ENCODE measurements around the gene DCC.
A peak's percentile ranks its signal among the peaks of the same experiment; 100 is the strongest.

DCC gene

DNA sequence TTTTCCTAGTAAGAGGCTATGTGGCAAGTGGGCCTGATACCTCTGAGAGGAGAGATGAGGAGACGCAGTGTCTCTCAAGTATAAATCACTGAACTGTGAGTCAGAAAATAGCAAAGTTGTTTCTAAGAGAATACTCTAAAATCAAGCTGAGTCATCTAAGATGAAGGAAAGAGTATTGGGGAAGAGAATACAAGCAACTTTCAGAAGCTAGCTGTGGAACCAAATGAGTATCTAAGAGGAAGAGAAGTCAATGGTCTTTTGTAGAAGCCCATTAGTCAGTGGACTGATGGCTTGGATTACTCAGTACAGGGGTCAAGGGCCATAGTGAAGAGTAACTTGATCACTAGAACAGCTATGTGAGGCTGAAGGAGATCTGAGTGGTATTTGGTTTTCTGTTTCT is 2.7 kb upstream of the DCC start:
- H3K36me3 ChIP-seq (ENCODE audit: control insufficient read depth, insufficient read depth, low read length, severe bottlenecking), result no peaks in the 10 kb centered on the region
- DNase-seq (ENCODE audit: low read depth), result peak; percentile 25
- no peaks in the 10 kb centered on the region for H3K9me3 ChIP-seq (ENCODE audit: control insufficient read depth, low read length)
- H3K4me1 ChIP-seq (ENCODE audit: control insufficient read depth, insufficient read depth, low read length), result peaks cover 4% of the 10 kb centered on the region
- no peak overlapping the region for H3K4me3 ChIP-seq (ENCODE audit: low read length)
- no peak overlapping the region for H3K9ac ChIP-seq (ENCODE audit: low read length)
- H3K27me3 ChIP-seq (replicated peaks; ENCODE audit: control insufficient read depth, insufficient read depth, low read length), result peaks cover 32% of the 10 kb centered on the region

DNA sequence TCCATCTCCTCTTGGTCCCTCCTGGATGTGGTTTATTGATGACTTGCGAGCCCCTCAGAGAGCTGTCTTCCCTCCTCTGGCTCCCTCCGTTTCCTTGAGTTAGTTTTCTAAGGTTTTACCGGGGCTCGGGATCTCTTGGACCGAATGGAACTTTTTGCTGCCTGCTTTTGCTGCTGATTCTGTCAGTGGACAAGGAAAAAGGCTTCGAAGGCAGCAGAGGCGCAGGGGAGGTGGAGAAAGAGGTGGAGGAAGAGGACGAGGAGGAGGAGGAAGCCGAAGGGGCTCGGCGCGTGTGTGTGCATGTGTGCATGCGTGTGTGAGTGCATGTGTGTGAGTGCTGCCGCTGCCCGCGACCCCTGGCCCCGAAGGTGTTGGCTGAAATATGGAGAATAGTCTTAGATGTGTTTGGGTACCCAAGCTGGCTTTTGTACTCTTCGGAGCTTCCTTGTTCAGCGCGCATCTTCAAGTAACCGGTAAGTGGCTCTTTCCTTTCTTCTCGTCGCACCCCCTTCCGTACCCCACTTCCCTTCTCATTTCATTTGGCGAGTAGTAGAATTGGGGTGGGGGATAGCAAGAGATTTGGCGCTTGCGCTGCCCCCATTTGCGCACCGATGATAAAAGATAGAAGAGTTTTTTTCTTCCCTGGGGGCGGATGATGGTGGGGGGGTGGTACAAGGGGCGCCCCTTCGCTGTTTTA is 557 bp downstream of the DCC start:
- no peaks in the 10 kb centered on the region for H3K36me3 ChIP-seq (ENCODE audit: control insufficient read depth, insufficient read depth, low read length, severe bottlenecking)
- H3K9ac ChIP-seq (ENCODE audit: low read length), result no peak overlapping the region
- peaks cover 59% of the 10 kb centered on the region for H3K27me3 ChIP-seq (replicated peaks; ENCODE audit: control insufficient read depth, insufficient read depth, low read length)
- H3K4me1 ChIP-seq (ENCODE audit: control insufficient read depth, insufficient read depth, low read length), result peaks cover 4% of the 10 kb centered on the region
- H3K9me3 ChIP-seq (ENCODE audit: control insufficient read depth, low read length), result no peaks in the 10 kb centered on the region
- H3K4me3 ChIP-seq (ENCODE audit: low read length), result no peak overlapping the region
- peak; percentile 33 for DNase-seq (ENCODE audit: low read depth)

DNA sequence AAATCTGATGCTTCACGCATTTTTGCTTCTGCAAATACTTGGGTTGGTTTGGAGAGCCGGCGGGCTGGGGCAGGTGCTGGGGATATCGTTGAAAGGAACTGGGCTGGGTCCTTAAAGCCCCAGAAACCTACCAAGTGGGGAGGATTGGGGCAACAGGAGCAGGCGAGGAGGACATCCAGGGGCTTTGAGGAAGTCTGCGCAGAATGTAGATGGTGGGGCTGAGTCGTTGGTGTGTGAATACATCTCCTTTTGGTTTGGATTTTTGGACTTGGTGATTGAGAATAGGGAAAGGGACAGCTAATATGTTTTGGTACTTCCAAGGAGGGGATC is 1.1 kb downstream of the DCC start:
- H3K4me3 ChIP-seq (ENCODE audit: low read length), result no peak overlapping the region
- no peaks in the 10 kb centered on the region for H3K36me3 ChIP-seq (ENCODE audit: control insufficient read depth, insufficient read depth, low read length, severe bottlenecking)
- H3K9ac ChIP-seq (ENCODE audit: low read length), result no peak overlapping the region
- peak; percentile 4 for DNase-seq (ENCODE audit: low read depth)
- H3K4me1 ChIP-seq (ENCODE audit: control insufficient read depth, insufficient read depth, low read length), result peaks cover 4% of the 10 kb centered on the region
- peaks cover 59% of the 10 kb centered on the region for H3K27me3 ChIP-seq (replicated peaks; ENCODE audit: control insufficient read depth, insufficient read depth, low read length)
- no peaks in the 10 kb centered on the region for H3K9me3 ChIP-seq (ENCODE audit: control insufficient read depth, low read length)

DNA sequence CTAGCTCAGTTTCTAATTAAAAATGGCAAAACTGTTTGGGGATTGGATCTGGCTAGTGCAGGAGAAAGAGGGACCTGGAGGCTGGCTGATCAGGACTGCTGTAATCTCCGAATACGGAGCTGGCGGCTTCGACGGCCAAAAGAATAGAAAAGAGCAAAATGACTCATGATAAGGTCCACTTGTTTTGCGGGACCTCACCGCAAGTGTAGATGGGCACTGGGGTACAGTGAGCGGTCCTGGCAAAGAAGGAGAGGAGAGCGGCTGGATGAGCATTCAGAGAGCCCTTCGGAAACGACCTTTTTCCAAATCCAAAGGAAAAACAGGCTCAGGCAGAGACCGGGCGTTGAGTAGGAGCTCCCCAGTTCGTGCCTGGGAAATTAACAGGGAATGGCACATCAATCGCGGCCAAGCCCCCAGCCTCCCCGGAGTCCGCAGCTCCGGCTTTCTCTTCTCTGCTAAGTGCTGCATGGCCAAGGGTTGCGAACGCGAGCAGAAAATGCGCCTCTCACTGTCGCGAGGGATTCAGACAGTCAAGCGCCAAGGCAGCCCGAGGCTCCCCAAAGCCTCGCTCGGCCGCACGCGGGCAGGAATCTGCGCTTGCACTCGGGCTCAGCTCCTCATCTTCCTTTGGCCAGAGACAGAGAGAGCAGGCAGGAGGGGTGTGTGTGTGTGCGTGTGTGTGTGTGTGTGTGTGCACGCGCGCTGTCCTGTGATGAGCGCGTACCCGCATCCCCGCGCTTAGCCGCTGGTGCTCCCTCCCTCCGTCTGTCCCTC is 1.8 kb downstream of the DCC start:
- no peak overlapping the region for H3K4me3 ChIP-seq (ENCODE audit: low read length)
- no peaks in the 10 kb centered on the region for H3K9me3 ChIP-seq (ENCODE audit: control insufficient read depth, low read length)
- DNase-seq (ENCODE audit: low read depth), result peak; percentile 62
- no peaks in the 10 kb centered on the region for H3K36me3 ChIP-seq (ENCODE audit: control insufficient read depth, insufficient read depth, low read length, severe bottlenecking)
- H3K27me3 ChIP-seq (replicated peaks; ENCODE audit: control insufficient read depth, insufficient read depth, low read length), result peaks cover 59% of the 10 kb centered on the region
- H3K9ac ChIP-seq (ENCODE audit: low read length), result no peak overlapping the region
- peaks cover 4% of the 10 kb centered on the region for H3K4me1 ChIP-seq (ENCODE audit: control insufficient read depth, insufficient read depth, low read length)

DNA sequence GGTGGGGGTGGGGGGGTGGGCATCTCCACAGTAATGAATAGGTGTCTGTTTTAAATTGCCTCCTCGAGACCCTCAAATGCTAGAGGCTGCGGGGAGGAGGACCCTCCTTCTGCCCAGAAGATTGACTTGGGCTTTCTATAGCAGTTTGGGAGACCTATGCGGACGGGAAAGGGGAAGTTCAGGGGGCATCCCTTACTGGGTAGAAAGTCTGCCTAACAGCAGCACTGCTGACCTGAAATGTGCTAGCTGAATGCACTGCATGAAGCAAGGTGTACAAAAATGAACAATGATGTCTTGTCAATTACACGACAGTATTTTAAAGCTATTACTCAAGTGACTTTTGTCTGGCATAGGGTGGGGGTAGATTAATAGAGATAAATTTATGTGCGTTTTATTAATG is 2.5 kb downstream of the DCC start:
- Histone ChIP-seq H3K4me3 (ENCODE audit: low read length) (no peak overlapping the region), H3K36me3 (ENCODE audit: control insufficient read depth, insufficient read depth, low read length, severe bottlenecking) (no peaks in the 10 kb centered on the region), H3K27me3 (replicated peaks; ENCODE audit: control insufficient read depth, insufficient read depth, low read length) (peaks cover 59% of the 10 kb centered on the region), H3K4me1 (ENCODE audit: control insufficient read depth, insufficient read depth, low read length) (peaks cover 4% of the 10 kb centered on the region), H3K9me3 (ENCODE audit: control insufficient read depth, low read length) (no peaks in the 10 kb centered on the region), H3K9ac (ENCODE audit: low read length) (no peak overlapping the region)
- no peak for DNase-seq (ENCODE audit: low read depth)

DNA sequence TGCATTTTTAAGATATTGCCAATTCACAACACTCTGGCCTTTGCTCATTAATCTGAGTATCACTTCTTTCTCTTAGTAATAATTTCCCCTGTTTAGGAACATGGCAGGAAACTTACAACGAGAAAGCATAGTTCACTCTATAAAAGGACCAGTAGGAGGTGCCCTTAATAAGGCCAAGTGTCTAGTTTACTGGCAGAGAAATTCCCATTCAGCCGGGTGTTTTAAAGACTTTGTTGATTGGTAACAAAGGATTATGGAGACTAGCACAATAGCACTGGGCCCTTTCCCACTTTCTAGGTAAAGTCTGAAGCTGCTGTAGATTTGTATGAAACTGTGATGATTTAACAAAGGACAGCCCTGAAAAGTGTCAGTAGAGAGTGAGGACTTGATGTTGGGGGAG is 3.1 kb downstream of the DCC start:
- no peaks in the 10 kb centered on the region for H3K36me3 ChIP-seq (ENCODE audit: control insufficient read depth, insufficient read depth, low read length, severe bottlenecking)
- H3K9ac ChIP-seq (ENCODE audit: low read length), result no peak overlapping the region
- H3K4me1 ChIP-seq (ENCODE audit: control insufficient read depth, insufficient read depth, low read length), result peaks cover 4% of the 10 kb centered on the region
- H3K9me3 ChIP-seq (ENCODE audit: control insufficient read depth, low read length), result no peaks in the 10 kb centered on the region
- H3K4me3 ChIP-seq (ENCODE audit: low read length), result no peak overlapping the region
- DNase-seq (ENCODE audit: low read depth), result peak; percentile 8
- peaks cover 59% of the 10 kb centered on the region for H3K27me3 ChIP-seq (replicated peaks; ENCODE audit: control insufficient read depth, insufficient read depth, low read length)

DNA sequence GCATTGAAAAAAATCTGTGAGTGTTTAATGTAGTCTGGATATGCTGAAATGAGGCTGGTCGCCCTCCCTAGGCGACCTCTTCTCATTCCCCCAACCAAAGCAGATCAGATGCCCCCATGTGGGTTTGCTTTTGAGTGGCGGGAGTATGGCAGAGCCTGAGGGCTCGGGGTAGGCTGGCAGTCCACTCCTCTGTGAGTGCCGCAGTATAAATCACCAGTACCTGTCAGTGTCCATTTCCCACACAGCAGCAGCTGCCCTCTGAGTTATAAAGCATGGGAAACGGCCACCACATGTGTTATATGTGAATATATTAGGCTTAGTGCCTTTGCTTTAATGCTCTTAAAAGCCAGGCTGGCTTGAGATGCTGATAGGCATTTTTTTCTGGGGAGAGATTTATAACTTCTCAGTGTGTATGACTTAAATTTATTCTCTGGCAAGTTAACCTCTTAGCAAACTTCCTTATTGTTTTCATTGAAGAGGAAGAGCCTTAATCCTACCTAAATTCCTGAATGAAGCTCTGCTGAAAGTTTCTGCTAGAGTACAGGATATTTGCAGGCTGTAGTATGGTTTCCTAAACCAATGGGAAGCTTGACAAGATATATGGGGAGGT is 3.8 kb downstream of the DCC start:
- H3K36me3 ChIP-seq (ENCODE audit: control insufficient read depth, insufficient read depth, low read length, severe bottlenecking), result no peaks in the 10 kb centered on the region
- peaks cover 54% of the 10 kb centered on the region for H3K27me3 ChIP-seq (replicated peaks; ENCODE audit: control insufficient read depth, insufficient read depth, low read length)
- no peak overlapping the region for H3K9ac ChIP-seq (ENCODE audit: low read length)
- peaks cover 4% of the 10 kb centered on the region for H3K4me1 ChIP-seq (ENCODE audit: control insufficient read depth, insufficient read depth, low read length)
- no peak for DNase-seq (ENCODE audit: low read depth)
- H3K4me3 ChIP-seq (ENCODE audit: low read length), result no peak overlapping the region
- no peaks in the 10 kb centered on the region for H3K9me3 ChIP-seq (ENCODE audit: control insufficient read depth, low read length)

DNA sequence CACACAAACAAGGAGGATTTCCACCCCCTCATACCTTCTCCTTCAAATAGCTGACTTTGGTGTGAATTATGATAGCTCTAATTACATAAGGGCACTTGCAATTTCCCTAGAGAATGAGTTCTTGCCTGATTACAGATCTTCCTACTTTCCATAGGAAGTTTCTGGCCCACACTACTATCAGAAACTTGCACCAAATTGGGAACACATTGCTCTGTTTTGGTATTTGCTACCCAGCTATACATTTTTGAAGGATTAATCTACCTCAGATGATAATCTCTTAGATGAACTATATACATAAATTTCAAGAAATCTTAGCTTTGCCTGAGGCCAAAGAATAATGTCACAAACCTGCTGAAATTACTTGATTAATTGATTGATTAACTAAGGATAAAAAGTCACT is 4.9 kb downstream of the DCC start:
- Histone ChIP-seq H3K4me3 (ENCODE audit: low read length) (no peak overlapping the region), H3K9me3 (ENCODE audit: control insufficient read depth, low read length) (no peaks in the 10 kb centered on the region), H3K27me3 (replicated peaks; ENCODE audit: control insufficient read depth, insufficient read depth, low read length) (peaks cover 46% of the 10 kb centered on the region), H3K4me1 (ENCODE audit: control insufficient read depth, insufficient read depth, low read length) (peaks cover 4% of the 10 kb centered on the region), H3K36me3 (ENCODE audit: control insufficient read depth, insufficient read depth, low read length, severe bottlenecking) (no peaks in the 10 kb centered on the region), H3K9ac (ENCODE audit: low read length) (no peak overlapping the region)
- DNase-seq (ENCODE audit: low read depth), result no peak

DNA sequence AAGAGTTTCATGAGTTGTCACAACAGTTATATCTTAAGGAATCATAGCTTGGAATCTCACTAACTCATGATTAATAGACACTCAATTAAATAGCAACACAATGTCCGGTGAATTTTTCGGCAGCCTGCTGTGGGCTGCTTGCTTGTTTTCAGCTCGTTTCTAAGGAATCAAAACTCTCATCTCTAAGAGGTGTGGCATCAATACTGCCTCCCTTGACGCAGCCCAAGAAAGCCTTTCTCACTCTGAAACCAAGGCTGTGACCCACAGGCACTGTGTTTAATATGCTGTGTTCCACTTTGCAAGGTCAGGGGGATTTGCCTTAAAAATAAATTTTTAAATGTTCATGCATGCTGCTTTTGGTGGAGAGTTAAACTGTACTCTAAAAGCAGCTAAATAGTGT is 5.4 kb downstream of the DCC start:
- no peak overlapping the region for H3K4me3 ChIP-seq (ENCODE audit: low read length)
- no peaks in the 10 kb centered on the region for H3K36me3 ChIP-seq (ENCODE audit: control insufficient read depth, insufficient read depth, low read length, severe bottlenecking)
- H3K27me3 ChIP-seq (replicated peaks; ENCODE audit: control insufficient read depth, insufficient read depth, low read length), result peaks cover 41% of the 10 kb centered on the region

DNA sequence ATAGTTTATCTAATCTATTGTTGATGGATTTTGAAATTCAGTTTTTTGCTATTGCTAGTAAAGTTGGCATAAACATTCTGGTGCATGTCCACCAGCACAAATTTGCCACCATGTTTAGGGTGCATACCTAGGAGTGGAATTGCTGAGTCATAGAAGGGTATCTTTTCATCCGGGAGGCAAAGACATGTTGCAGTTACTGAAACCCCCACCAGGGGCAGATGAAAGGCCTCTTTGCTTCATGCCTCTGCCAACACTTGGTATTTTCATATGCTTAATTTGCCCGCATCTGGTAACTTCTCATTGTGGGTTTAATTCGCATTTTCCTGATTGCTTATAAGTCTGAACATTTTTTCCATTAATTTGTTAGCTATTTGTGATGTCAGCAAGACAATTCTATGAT is 8.2 kb downstream of the DCC start:
- Histone ChIP-seq H3K4me3 (ENCODE audit: low read length) (no peak overlapping the region), H3K9ac (ENCODE audit: low read length) (no peak overlapping the region), H3K9me3 (ENCODE audit: control insufficient read depth, low read length) (no peaks in the 10 kb centered on the region), H3K36me3 (ENCODE audit: control insufficient read depth, insufficient read depth, low read length, severe bottlenecking) (no peaks in the 10 kb centered on the region), H3K27me3 (replicated peaks; ENCODE audit: control insufficient read depth, insufficient read depth, low read length) (peaks cover 19% of the 10 kb centered on the region), H3K4me1 (ENCODE audit: control insufficient read depth, insufficient read depth, low read length) (no peaks in the 10 kb centered on the region)
- peak; percentile 16 for DNase-seq (ENCODE audit: low read depth)

More for the DNA sequence above, 5.4 kb downstream of the DCC start:
- peaks cover 4% of the 10 kb centered on the region for H3K4me1 ChIP-seq (ENCODE audit: control insufficient read depth, insufficient read depth, low read length)
- DNase-seq (ENCODE audit: low read depth), result no peak
- H3K9ac ChIP-seq (ENCODE audit: low read length), result no peak overlapping the region
- no peaks in the 10 kb centered on the region for H3K9me3 ChIP-seq (ENCODE audit: control insufficient read depth, low read length)

DNA sequence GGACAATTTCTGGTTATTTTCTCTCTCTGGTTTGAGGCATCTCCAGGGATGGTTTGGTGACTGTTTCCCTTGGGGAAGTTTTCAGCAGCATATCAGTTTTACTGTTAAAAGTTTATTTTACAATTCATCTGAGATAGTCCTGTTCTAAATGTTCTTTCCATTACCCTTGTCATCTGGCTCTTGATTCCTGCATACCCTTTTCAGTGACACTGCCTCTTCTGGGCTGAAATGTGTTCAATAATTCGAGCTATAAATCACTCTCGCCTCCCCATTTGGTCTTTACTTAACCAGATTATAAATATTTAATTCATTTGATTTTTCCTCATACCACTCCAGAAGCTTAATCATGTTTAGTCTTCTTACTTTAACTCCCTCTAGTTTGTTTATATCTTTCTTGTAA is 9.5 kb downstream of the DCC start:
- H3K36me3 ChIP-seq (ENCODE audit: control insufficient read depth, insufficient read depth, low read length, severe bottlenecking), result no peaks in the 10 kb centered on the region
- H3K9me3 ChIP-seq (ENCODE audit: control insufficient read depth, low read length), result no peaks in the 10 kb centered on the region
- H3K4me1 ChIP-seq (ENCODE audit: control insufficient read depth, insufficient read depth, low read length), result no peaks in the 10 kb centered on the region
- DNase-seq (ENCODE audit: low read depth), result no peak
- H3K4me3 ChIP-seq (ENCODE audit: low read length), result no peak overlapping the region
- no peak overlapping the region for H3K9ac ChIP-seq (ENCODE audit: low read length)
- H3K27me3 ChIP-seq (replicated peaks; ENCODE audit: control insufficient read depth, insufficient read depth, low read length), result peaks cover 7% of the 10 kb centered on the region

Measured in adipocyte (in vitro differentiated cells).